Stimulated activated CD4-positive, alpha-beta T cell treated with anti-CD3 and anti-CD28 coated beads, Interleukin-15, amount 100 ng/mL, for 24 hours (primary cell): ENCODE results near the gene ZBTB34.
A peak's percentile ranks its signal among the peaks of the same experiment; 100 is the strongest.

Experiments used
- DNase-seq: peaks from one replicate; pipeline ENCODE4 v3.0.0-alpha.2; 2020

The ZBTB34 gene

DNA sequence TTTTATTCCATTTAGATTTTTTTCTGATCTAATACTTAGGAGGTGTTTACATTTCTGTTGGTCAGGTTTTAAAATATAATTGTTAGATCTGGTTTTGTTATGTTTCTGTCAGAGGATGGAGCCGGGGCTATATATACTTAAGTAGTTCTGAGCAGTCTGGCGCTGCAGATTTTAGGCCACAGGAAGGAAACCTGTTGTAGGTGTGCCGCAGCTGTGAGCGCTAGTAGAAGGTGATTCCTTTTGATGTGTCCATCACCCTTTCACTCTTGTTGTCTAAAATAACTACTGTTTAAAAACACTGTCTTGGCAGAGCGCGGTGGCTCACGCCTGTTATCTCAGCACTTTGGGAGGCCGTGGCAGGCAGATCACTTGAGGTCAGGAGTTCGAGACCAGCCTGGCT, 17.0 kb downstream of the ZBTB34 start:
- no peak for DNase-seq

DNA sequence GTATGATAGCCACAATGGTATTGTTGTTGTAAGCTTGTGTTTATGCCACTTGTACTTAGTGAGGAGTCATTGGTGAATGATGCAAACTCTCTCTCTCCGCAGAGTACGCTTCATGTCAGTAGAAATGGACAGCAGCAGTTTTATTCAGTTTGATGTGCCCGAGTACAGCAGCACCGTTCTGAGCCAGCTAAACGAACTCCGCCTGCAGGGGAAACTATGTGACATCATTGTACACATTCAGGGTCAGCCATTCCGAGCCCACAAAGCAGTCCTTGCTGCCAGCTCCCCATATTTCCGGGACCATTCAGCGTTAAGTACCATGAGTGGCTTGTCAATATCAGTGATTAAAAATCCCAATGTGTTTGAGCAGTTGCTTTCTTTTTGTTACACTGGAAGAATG, 18.8 kb downstream of the ZBTB34 start:
- DNase-seq: no peak

DNA sequence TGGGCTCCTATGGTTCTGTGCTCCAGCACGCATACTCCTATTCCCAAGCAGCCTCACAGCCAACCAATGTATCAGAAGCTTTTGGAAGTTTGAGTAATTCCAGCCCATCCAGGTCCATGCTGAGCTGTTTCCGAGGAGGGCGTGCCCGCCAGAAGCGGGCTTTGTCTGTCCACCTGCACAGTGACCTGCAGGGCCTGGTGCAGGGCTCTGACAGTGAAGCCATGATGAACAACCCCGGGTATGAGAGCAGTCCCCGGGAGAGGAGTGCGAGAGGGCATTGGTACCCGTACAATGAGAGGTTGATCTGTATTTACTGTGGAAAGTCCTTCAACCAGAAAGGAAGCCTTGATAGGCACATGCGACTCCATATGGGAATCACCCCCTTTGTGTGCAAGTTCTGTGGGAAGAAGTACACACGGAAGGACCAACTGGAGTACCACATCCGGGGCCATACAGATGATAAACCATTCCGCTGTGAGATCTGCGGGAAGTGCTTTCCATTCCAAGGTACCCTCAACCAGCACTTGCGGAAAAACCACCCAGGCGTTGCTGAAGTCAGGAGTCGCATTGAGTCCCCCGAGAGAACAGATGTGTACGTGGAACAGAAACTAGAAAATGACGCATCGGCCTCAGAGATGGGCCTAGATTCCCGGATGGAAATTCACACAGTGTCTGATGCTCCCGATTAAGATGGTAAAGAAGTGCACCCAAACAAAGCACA, 19.9 kb downstream of the ZBTB34 start:
- DNase-seq: no peak

- no peak for DNase-seq
Measured at GRCh38 chr9:126880947-126881332, 20.5 kb downstream of the ZBTB34 start.

GRCh38 chr9:126882746-126883145, 22.3 kb downstream of the ZBTB34 start:
- no peak for DNase-seq

GRCh38 chr9:126883636-126884035, 23.2 kb downstream of the ZBTB34 start:
- no peak for DNase-seq

DNA sequence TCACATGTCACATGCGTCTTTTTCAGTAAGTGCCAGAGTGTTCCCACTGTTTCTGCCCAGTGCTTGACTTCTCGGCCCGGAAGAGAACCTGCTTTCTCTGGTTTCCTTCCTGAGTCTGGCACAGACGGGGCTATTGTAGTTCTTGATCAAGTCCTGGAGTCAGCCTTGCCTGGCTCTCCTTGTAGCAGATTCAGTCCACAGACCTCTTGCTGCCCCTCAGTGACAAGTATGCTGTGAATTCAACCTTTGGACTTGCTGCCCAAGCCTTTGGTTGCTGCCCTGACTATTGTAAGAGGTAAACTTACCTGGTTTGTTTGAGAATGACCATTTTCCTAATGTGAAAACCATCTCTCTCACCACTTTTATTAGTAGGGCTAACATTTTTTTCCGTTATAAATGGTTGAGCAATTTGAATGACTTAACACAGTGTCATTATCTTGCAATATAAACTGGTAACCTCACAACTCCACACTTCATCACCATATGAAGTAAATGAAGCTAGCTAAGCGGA, 24.7 kb downstream of the ZBTB34 start:
- no peak for DNase-seq

- no peak for DNase-seq
Measured at GRCh38 chr9:126886034-126886822, 25.8 kb downstream of the ZBTB34 start.

GRCh38 chr9:126886897-126887296, 26.5 kb downstream of the ZBTB34 start:
- no peak for DNase-seq

- DNase-seq: no peak
Measured at GRCh38 chr9:126891676-126892075, 31.2 kb downstream of the ZBTB34 start.

- no peak for DNase-seq
Measured at GRCh38 chr9:126893079-126893478, 32.6 kb downstream of the ZBTB34 start.

GRCh38 chr9:126894052-126894603, 33.7 kb downstream of the ZBTB34 start:
- DNase-seq: no peak

GRCh38 chr9:126902210-126902609, 41.8 kb downstream of the ZBTB34 start:
- DNase-seq: no peak

GRCh38 chr9:126904586-126904985, 44.1 kb downstream of the ZBTB34 start:
- no peak for DNase-seq

- no peak for DNase-seq
Measured at GRCh38 chr9:126906091-126906490, 45.7 kb downstream of the ZBTB34 start.

DNA sequence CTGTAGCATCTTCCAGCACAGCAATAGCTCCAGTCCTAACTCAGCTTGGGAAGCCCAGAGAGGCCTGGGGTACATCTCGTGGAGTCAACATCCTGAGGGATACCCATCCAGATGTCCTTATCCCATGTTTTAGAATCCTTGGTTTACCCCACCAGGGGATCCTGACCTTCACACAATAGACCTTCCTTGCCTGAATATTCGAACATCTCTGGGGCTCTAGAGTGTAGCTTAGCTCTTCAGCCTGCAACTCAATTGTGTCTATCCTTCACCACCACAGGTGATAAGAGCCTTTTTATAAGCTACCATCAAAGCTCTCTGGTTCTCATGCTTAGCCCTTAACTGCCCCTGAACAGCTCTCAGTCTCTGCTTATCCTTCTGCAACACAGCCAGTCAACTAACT, 46.6 kb downstream of the ZBTB34 start:
- DNase-seq: no peak

DNA sequence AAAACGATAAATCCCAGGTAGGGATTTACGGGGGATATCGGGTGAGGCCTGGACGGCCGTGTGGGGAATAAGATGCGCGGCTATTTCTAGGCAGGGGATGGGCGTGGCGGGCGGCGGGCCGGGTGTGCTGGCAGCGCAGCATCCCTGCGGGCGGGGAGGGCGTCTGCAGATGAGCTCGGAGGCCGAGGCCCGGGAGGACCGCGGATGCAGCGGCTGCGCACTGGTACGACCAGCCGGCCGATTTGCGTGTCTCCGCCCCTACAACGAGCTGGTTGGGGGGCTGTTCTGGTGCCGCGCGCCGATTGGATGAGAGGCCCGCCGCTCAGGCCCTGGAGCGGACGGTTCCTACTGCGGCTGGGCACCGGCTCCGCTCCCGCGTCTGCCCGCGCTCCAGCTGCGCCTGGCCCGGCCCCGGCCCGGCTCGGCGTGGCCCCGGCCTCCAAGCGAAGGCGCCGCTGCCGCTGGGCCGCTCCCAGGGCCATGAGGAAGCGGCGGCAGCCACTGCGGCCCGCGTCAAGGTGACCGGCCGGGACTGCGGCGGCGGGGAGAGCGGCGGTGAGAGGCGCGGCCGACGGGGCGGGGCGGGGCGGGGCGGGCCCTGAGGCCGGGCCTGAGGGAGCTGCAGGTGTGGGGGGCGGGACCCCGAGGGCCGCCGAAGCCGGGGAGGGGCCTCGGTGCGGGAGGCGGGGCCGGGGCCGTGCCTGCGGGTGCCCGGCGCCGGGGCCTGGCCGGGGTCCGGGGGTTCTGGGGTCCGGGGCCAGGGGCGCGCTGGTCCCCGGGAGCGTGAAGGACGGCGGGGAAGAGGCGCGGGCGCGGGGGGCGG, 54.2 kb downstream of the ZBTB34 start, which contains the start of gene RALGPS1:
TSS of gene RALGPS1 (plus strand) at position 325 of the 823 bp plus-strand sequence. CDS start 47,508 bp downstream, outside the sequence.
- peak; percentile 94 for DNase-seq

DNA sequence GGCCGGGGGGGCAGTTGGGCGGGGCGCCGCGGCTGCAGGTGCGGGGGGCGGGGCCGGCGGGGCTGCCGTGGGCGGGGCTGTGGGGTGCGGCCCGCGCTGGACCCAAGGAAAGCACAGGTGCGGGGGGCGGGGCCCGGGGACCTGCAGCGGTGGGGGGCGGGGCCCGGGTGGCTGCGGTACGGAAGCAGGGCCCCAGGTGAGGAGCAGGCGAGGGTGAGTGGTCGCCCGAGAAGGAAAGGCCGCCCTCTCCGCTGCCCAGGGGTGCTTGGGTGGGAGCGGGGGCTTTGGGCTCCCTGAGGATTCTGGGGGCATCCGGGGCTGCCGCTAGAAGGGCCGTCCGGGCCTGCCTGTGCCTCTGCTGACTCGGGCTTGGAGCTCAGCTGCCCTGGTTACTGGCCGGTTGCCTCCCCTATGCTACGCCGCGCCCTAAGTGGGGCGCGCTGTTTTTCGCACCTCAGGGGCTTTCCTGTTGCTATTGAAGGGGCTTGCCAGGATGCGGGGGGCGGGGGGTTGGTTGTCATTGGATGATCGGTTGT, 54.9 kb downstream of the ZBTB34 start:
- DNase-seq: no peak

DNA sequence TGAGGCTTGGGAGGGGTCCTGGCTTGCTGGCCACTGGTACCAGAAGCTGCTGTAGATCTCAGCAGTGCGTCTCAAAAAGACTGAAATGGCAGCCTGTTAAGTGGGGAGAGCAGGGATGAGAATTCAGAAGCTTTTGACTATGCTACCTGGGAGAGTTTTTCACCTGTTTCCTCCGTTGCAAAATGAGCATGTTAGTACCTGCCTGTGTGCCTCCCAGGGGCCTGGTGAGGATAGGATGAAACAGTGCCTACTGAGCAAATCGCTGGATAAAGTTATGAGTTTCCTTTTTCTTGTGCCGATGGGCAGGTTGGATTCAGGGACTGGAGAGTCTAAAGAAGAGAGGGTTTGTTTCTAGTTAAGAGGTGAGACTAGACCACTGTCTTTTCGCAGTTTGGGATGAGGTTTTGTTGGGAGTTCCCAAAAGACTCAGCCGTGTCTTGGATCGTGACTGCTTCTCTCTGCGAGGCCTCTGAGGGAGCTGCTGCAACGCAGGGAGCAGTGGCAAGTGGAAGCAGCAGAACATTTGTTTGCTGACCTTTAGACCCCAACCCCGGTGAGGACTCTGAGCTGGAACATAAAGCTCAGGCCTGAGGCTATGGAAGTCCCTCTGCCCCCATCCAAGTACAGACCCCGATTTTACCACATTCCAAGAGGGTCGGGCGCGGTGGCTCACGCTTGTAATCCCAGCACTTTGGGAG, 55.6 kb downstream of the ZBTB34 start:
- no peak for DNase-seq

- DNase-seq: no peak
Measured at GRCh38 chr9:126916909-126917308, 56.5 kb downstream of the ZBTB34 start.

- DNase-seq: no peak
Measured at GRCh38 chr9:126919193-126919592, 58.8 kb downstream of the ZBTB34 start.

DNA sequence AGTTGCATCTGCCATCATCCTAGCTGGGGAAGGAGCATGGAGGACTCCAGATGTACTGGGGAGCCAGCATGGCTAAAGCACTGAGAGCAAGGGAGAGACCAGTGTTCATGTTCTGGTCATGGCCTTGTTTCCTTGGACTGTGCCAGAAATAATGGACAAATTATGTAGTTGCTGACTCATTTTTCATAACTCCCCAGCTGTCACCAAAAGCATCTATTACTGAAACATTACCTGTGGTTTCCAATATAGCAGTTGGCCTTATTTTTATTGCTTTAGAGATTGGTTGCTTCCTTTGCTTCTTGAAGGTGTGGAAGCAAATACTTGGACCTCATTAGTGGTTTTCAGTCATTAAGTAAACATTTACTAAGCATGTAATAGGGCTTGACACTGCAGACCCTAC, 65.4 kb downstream of the ZBTB34 start:
- DNase-seq: no peak
